ENCODE measurements around the gene TMC4.

GRCh38 chr19:54208784-54209057, 35.8 kb upstream of the TMC4 start:
- no peak for TF ChIP-seq CTCF (conservative IDR thresholded peaks at IDR 0.05; ENCODE audit: low read length)
- TF ChIP-seq EZH2phosphoT487 (IDR thresholded peaks at IDR 0.05; ENCODE audit: borderline replicate concordance) = no peak
